ENCODE results near the gene SUGCT. TPM values are rescaled to one million over a fixed set of nuclear protein-coding genes. Genes with fewer than 3 reads are reported as not detected.
"Not testable (repeated sequence)": the region's sequence is repeated elsewhere in the genome, so short reads cannot be mapped to it uniquely, and the experiment has no call there.

Gene SUGCT
- total RNA-seq, 2 experiments from 2014 or later = 1.2 to 1.9 TPM

DNA sequence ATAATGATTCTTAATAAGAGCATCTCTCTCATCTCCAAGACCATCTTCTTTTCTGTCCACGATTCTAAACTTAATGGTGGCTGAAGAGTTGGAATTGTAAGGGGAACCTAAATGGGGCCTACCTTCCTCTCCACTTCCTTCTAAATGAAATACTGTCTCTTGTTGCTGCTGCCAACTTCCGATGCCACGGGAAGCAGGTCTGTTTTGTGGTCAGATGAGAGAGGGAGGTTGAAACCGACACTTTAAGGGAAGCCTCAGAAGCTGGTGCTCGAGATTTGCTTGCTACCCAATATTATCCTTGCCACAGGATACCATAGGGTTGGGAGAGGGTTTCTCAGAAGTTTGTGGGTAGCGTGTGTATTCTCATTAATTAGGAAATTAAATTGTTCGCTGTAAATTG is 464.1 kb downstream of the SUGCT start:
- Mint-ChIP-seq H3K9me3 (ENCODE audit: low read depth) (no peaks in the 10 kb centered on the region), H3K27ac (no peak overlapping the region), H3K4me1 (peaks cover 11% of the 10 kb centered on the region), H3K27me3 (no peaks in the 10 kb centered on the region), H3K4me3 (no peak overlapping the region), H3K36me3 (ENCODE audit: low read depth) (no peaks in the 10 kb centered on the region)
- CTCF ChIA-PET = interaction anchor here (0.7 kb wide), 1 partner anchor 1100 kb away, joined by 3 read pairs; no protein-coding TSS in a partner anchor
- no peak for ATAC-seq
- intact Hi-C loops (cut with DNase I, micrococcal nuclease) = no loop called here
- DNase-seq = no peak
- POLR2A ChIA-PET = no interaction called here

DNA sequence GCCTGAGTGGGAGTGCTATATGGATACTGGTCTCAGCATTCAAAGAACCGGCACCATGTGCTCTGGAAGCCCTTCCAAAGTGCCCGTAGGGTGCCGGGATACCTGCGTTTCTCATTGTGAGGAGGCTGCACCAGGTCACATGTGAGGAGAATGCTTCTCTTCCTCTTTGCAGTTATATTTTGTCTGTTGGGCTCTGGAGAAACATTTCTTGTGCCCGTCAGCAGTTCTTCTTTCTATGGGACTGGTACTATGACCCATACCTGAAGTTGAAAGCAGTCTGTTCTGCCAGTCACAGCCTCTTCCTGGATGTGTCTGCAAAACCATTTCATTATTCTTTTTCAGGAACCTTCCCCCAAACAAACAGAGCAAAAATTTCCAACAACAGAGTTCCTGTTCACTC is 465.0 kb downstream of the SUGCT start:
- intact Hi-C loops (cut with DNase I, micrococcal nuclease) = loop anchor here in 1 of 2 experiments (5.0 kb wide), 1 partner anchor 368 kb away; no protein-coding TSS in a partner anchor
- DNase-seq (no peak), ATAC-seq (no peak)
- no peaks in the 10 kb centered on the region for H3K27me3 Mint-ChIP-seq
- POLR2A ChIA-PET = no interaction called here
- H3K27ac Mint-ChIP-seq = no peak overlapping the region
- H3K9me3 Mint-ChIP-seq (ENCODE audit: low read depth) = no peaks in the 10 kb centered on the region
- CTCF ChIA-PET = interaction anchor here (0.7 kb wide), 1 partner anchor 1100 kb away, joined by 3 read pairs; no protein-coding TSS in a partner anchor
- no peaks in the 10 kb centered on the region for H3K36me3 Mint-ChIP-seq (ENCODE audit: low read depth)
- peaks cover 11% of the 10 kb centered on the region for H3K4me1 Mint-ChIP-seq
- H3K4me3 Mint-ChIP-seq = no peak overlapping the region

- ATAC-seq; POLR2A ChIA-PET; H3K27ac Mint-ChIP-seq; H3K27me3 Mint-ChIP-seq; CTCF ChIA-PET; H3K36me3 Mint-ChIP-seq (ENCODE audit: low read depth); H3K4me3 Mint-ChIP-seq; H3K9me3 Mint-ChIP-seq (ENCODE audit: low read depth); DNase-seq: not testable (repeated sequence)
- H3K4me1 Mint-ChIP-seq = peaks cover 11% of the 10 kb centered on the region
- intact Hi-C loops (cut with DNase I, micrococcal nuclease) = loop anchor here in 1 of 2 experiments (5.0 kb wide), 1 partner anchor 370 kb away; no protein-coding TSS in a partner anchor
Observed at GRCh38 chr7:40602351-40602750, 467.5 kb downstream of the SUGCT start.

DNA sequence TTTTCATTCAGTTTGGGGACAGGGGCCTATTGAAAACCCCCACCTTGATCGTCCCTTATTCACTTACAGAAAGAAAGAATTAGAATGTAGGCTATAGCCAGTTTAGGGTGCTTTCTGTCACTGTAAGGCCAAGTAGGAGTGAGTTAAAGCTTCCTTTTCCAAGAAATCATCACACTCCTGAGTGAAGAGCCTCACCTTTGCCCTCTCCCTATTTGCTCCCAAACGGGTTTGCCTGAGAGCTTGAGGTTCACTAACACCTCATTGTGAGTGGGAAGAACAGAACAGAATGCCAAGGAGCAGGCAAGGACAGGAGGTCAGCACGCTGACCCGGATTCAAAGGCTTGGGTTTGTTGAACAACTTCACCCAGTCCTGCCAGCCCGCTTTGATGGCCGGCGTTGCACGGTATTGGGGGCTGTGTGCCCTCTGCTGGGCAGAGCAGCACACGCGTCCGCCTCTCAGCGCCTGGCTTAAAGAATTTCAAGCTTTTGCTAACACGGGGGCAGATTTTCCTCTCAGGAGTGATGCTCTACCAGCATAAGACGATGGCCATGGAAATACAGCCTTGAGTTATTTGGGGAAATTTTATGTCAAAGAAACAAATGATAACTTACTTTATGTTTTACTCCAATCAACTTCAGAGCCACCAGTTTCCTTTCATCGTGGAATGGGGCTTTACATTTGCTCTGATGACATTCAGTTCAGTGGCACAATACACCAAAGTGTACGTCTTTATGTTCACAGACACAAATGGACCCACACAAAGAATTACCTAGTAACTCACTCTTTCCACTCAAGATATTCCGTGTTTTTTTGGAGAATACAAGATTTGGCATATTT is 470.0 kb downstream of the SUGCT start:
- Mint-ChIP-seq H3K9me3 (ENCODE audit: low read depth) (no peaks in the 10 kb centered on the region), H3K27me3 (no peaks in the 10 kb centered on the region), H3K4me3 (no peak overlapping the region), H3K4me1 (peaks cover 3% of the 10 kb centered on the region), H3K27ac (no peak overlapping the region), H3K36me3 (ENCODE audit: low read depth) (no peaks in the 10 kb centered on the region)
- CTCF ChIA-PET = interaction anchor here (0.6 to 1.3 kb wide), 5 partner anchors 13 to 372 kb away, joined by 3 to 6 read pairs (median 3); no protein-coding TSS in a partner anchor
- ATAC-seq (peak; percentile 53), DNase-seq (peak; percentile 56)
- POLR2A ChIA-PET = no interaction called here
- intact Hi-C loops (cut with DNase I, micrococcal nuclease) = loop anchor here (1.0 to 5.0 kb wide), 3 partner anchors 276 to 373 kb away; no protein-coding TSS in a partner anchor

- no peak for DNase-seq
- Mint-ChIP-seq H3K4me1 (no peaks in the 10 kb centered on the region), H3K27ac (no peak overlapping the region), H3K9me3 (ENCODE audit: low read depth) (no peaks in the 10 kb centered on the region), H3K4me3 (no peak overlapping the region), H3K27me3 (no peaks in the 10 kb centered on the region), H3K36me3 (ENCODE audit: low read depth) (no peaks in the 10 kb centered on the region)
- intact Hi-C loops (cut with DNase I, micrococcal nuclease) = no loop called here
- no peak for ATAC-seq
- POLR2A ChIA-PET = no interaction called here
- CTCF ChIA-PET = interaction anchor here (0.6 kb wide), 1 partner anchor 682 kb away, joined by 3 read pairs; no protein-coding TSS in a partner anchor
Observed at GRCh38 chr7:40608321-40609075, 473.7 kb downstream of the SUGCT start.

GRCh38 chr7:40610461-40610860 is 475.7 kb downstream of the SUGCT start:
- H3K27ac Mint-ChIP-seq = no peak overlapping the region
- no peaks in the 10 kb centered on the region for H3K9me3 Mint-ChIP-seq (ENCODE audit: low read depth)
- ChIA-PET CTCF (interaction anchor here (0.6 to 1.0 kb wide), 2 partner anchors 28 to 1172 kb away, joined by 3 read pairs; no protein-coding TSS in a partner anchor), POLR2A (no interaction called here)
- intact Hi-C loops (cut with DNase I, micrococcal nuclease) = no loop called here
- no peak for DNase-seq
- ATAC-seq = no peak
- no peaks in the 10 kb centered on the region for H3K4me1 Mint-ChIP-seq
- H3K27me3 Mint-ChIP-seq = no peaks in the 10 kb centered on the region
- no peaks in the 10 kb centered on the region for H3K36me3 Mint-ChIP-seq (ENCODE audit: low read depth)
- no peak overlapping the region for H3K4me3 Mint-ChIP-seq

GRCh38 chr7:40611095-40611871 is 476.5 kb downstream of the SUGCT start:
- ATAC-seq (no peak), DNase-seq (no peak)
- ChIA-PET POLR2A (no interaction called here), CTCF (interaction anchor here (0.7 kb wide), 1 partner anchor 486 kb away, joined by 3 read pairs; no protein-coding TSS in a partner anchor)
- intact Hi-C loops (cut with DNase I, micrococcal nuclease) = no loop called here
- no peaks in the 10 kb centered on the region for H3K9me3 Mint-ChIP-seq (ENCODE audit: low read depth)
- no peaks in the 10 kb centered on the region for H3K4me1 Mint-ChIP-seq
- no peaks in the 10 kb centered on the region for H3K27me3 Mint-ChIP-seq
- H3K36me3 Mint-ChIP-seq (ENCODE audit: low read depth) = no peaks in the 10 kb centered on the region
- no peak overlapping the region for H3K4me3 Mint-ChIP-seq
- no peak overlapping the region for H3K27ac Mint-ChIP-seq

DNA sequence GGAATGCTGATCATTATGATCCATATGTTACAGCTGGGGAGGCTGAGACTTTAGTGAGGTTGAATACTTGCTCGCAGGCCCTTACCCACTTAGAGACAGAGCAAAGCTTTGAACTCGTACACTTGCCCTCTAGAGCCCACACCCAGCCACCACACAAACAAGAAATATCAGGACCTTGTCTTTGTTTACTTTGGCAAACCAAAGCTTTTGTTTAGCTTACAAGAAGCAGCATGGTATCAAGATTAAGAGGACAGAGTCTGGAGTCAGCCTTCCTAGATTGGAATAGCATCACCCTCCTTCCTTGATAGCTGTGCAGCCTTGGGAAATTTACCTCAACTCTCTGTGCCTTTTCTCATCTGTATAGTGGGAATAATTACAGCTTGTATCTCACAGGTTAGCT is 477.5 kb downstream of the SUGCT start:
- Mint-ChIP-seq H3K4me3 (no peak overlapping the region), H3K4me1 (no peaks in the 10 kb centered on the region), H3K27me3 (no peaks in the 10 kb centered on the region), H3K9me3 (ENCODE audit: low read depth) (no peaks in the 10 kb centered on the region), H3K27ac (no peak overlapping the region), H3K36me3 (ENCODE audit: low read depth) (no peaks in the 10 kb centered on the region)
- ATAC-seq (no peak), DNase-seq (no peak)
- intact Hi-C loops (cut with DNase I, micrococcal nuclease) = no loop called here
- POLR2A ChIA-PET = no interaction called here
- CTCF ChIA-PET = no interaction called here

GRCh38 chr7:40619647-40620046 is 484.8 kb downstream of the SUGCT start:
- no peaks in the 10 kb centered on the region for H3K9me3 Mint-ChIP-seq (ENCODE audit: low read depth)
- H3K4me3 Mint-ChIP-seq = no peak overlapping the region
- intact Hi-C loops (cut with DNase I, micrococcal nuclease) = no loop called here
- H3K27ac Mint-ChIP-seq = no peak overlapping the region
- H3K36me3 Mint-ChIP-seq (ENCODE audit: low read depth) = no peaks in the 10 kb centered on the region
- DNase-seq (no peak), ATAC-seq (no peak)
- ChIA-PET POLR2A (no interaction called here), CTCF (interaction anchor here (1.0 kb wide), 1 partner anchor 14 kb away, joined by 3 read pairs; no protein-coding TSS in a partner anchor)
- no peaks in the 10 kb centered on the region for H3K27me3 Mint-ChIP-seq
- no peaks in the 10 kb centered on the region for H3K4me1 Mint-ChIP-seq

DNA sequence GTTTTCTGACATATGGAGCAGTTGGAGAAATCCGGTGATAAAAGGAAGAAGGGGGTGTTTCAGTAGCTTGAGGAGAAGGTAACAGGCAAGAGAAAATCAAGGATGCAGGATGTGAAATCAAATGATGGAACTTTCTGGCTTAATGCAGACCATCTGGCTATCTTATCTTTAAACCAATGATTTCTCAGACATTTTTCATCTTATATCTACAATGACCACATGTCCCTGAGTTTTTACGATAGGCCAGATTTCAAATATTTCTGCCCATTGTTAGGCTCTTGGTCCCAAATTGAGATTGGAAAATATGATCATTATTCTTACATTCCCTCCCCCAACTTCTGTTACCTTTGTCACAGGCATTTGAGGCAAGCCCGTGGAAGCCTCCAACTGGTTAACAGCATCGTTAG is 486.8 kb downstream of the SUGCT start:
- H3K4me1 Mint-ChIP-seq = no peaks in the 10 kb centered on the region
- H3K9me3 Mint-ChIP-seq (ENCODE audit: low read depth) = no peaks in the 10 kb centered on the region
- H3K27ac Mint-ChIP-seq = no peak overlapping the region
- H3K27me3 Mint-ChIP-seq = no peaks in the 10 kb centered on the region
- CTCF ChIA-PET = no interaction called here
- H3K4me3 Mint-ChIP-seq = no peak overlapping the region
- no peak for ATAC-seq
- POLR2A ChIA-PET = no interaction called here
- intact Hi-C loops (cut with DNase I, micrococcal nuclease) = no loop called here
- DNase-seq = no peak
- no peaks in the 10 kb centered on the region for H3K36me3 Mint-ChIP-seq (ENCODE audit: low read depth)

DNA sequence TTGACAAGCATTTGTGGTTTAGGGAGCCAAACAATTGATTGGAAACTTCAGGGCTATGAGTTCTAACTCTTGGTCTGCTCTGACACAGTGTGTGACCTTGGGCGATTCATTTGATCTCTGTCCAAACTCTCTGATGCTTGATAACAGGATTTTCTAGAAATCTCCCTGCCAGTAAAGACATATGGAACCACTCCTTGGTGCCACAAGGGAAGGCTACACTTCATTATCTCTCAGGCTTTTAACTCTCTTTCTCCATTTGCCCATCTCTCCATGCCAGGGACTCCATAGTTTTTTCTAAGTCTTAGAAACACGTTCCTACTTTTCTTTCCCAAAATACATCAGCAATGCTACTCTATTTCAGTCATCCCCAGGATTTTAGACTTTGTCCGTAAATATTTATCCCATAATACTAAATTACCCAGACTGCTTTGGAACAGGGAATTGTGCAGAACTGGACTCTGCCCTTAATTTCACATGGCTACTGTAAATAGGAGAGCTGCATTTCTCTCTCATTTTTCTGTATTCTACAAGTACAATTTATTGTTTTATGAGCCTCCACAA is 488.2 kb downstream of the SUGCT start:
- H3K36me3 Mint-ChIP-seq (ENCODE audit: low read depth) = no peaks in the 10 kb centered on the region
- H3K4me1 Mint-ChIP-seq = no peaks in the 10 kb centered on the region
- H3K27ac Mint-ChIP-seq = no peak overlapping the region
- POLR2A ChIA-PET = no interaction called here
- DNase-seq = no peak
- no peaks in the 10 kb centered on the region for H3K27me3 Mint-ChIP-seq
- intact Hi-C loops (cut with DNase I, micrococcal nuclease) = no loop called here
- H3K9me3 Mint-ChIP-seq (ENCODE audit: low read depth) = no peaks in the 10 kb centered on the region
- no peak overlapping the region for H3K4me3 Mint-ChIP-seq
- ATAC-seq = no peak
- CTCF ChIA-PET = no interaction called here
